Hematopoietic multipotent progenitor cell (in vitro differentiated cells): Measurements from ENCODE around the gene MARCHF4. TPM values are rescaled to one million over a fixed set of nuclear protein-coding genes. Genes with fewer than 3 reads are reported as not detected.

Experiments used
- DNase-seq, 3 donors: peaks; one replicate each; pipeline ENCODE4 v3.0.0-alpha.2; 2011 to 2015; ENCODE audit warnings: low read depth in 2 of 3, low spot score in 2 of 3
- total RNA-seq: library from RNA; depleted of rRNA; stranded (reverse); fragments of >200 nt; gene quantifications from one replicate; pipeline ENCODE4 v1.2.3, GENCODE V29; 2012

Gene MARCHF4, protein sequence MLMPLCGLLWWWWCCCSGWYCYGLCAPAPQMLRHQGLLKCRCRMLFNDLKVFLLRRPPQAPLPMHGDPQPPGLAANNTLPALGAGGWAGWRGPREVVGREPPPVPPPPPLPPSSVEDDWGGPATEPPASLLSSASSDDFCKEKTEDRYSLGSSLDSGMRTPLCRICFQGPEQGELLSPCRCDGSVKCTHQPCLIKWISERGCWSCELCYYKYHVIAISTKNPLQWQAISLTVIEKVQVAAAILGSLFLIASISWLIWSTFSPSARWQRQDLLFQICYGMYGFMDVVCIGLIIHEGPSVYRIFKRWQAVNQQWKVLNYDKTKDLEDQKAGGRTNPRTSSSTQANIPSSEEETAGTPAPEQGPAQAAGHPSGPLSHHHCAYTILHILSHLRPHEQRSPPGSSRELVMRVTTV
- under 0.01 TPM for total RNA-seq

DNA sequence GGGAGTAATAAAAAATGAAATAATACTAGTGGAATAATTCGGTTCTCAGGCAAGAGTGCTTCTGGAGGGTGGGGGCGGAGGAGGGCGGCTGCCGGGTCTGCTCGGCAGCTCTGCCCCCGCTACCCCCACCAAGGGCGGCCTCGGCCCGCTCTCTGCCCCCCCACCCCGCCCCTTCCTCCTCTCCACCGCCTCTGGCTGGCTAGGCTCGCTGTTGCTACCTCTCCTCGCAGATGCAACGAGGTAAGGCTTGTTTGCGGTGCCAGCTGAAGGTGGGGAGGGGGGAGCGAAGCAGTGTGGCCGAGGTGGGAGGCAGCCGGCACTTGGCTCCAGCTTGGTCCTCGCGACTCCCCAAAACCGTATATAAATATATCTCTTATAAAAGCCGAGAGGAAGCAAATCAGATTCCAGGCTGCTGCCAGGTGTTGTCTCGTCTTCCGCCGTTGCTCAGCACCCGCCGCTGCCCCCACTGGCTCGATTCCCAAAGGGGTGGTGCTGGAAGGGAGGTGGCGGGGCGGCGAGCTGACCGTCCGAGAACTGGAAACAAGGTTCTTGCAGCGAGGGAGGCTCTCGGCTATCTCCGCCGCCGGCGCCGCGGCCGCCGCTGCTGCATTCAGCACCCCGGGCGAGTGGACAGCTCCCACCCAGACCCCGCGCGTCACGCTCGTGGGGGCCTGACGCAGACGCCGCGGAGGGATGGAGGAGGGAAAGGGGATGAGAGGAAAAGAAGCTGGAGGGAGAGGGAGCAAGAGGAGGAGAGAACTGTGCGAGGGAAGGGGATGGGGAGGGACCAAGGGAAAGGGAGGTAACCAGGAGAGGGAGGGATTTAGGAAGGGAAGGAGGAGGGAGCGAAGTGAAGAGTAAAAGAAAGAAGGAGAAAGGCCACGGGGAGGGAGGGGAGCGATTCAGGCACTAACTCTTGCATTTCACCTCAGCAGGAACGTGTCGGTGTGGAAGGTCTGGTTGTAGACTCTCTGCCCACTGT, at the start of gene MARCHF4:
TSS of gene MARCHF4 (minus strand) at position 763 of the 982 bp plus-strand sequence. CDS start 2,223 bp downstream, outside the sequence.
- DNase-seq = peak; percentile 46 to 68 (median 67)

DNA sequence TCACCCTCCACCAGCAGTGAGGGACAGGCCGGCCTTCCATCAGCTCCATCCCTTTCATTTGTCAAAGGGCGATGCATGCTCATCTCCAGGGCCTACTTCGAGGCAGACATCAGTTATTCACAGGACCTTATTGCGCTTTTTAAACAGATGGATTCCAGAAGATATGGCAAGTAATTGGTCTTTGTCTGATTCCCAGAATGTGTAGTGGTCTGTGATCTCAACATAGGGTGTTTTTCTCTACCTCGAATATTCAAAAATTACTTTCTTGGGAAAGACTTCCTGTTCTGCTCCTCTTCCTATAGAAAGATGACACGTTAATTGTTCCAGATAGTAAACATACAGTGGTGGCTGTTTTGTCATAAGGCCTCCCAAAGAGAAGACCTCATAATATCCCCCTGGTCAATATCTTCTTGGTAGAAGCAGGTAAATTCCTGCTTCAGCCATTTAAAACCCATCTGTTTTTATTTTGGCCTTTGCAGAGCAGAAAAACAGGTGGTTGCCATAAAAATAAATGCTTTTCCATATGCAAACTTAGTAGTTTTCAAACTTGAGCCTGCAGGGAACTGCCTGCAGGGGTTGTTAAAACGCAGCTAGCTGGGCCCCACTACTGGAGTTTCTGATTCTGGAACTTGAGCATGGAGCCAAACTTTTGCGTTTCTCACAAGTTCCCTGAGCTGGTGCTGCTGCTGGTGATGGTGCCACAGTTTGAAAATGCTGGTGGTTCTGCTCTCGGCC, 48.3 kb upstream of the MARCHF4 start:
- DNase-seq = no peak

DNA sequence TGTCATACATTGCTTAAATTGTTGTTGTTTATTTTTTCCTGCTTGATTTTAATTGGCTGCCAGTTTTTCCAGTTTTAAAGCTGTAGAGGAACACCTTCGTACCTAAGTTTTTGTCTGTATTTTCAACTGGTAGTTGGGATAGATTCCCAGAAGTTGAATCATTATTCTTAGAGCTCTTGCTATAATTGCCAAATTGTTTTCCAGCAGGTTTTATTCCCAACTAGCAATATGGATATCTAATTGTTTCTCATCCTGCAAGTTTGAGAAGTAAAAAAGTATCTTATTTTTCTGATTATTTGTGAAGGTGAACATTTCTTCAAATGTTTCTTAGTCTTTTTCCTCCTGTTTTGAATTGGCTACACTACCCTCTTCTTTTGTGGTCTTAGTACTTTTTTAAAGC, 46.7 kb upstream of the MARCHF4 start:
- DNase-seq = no peak

DNA sequence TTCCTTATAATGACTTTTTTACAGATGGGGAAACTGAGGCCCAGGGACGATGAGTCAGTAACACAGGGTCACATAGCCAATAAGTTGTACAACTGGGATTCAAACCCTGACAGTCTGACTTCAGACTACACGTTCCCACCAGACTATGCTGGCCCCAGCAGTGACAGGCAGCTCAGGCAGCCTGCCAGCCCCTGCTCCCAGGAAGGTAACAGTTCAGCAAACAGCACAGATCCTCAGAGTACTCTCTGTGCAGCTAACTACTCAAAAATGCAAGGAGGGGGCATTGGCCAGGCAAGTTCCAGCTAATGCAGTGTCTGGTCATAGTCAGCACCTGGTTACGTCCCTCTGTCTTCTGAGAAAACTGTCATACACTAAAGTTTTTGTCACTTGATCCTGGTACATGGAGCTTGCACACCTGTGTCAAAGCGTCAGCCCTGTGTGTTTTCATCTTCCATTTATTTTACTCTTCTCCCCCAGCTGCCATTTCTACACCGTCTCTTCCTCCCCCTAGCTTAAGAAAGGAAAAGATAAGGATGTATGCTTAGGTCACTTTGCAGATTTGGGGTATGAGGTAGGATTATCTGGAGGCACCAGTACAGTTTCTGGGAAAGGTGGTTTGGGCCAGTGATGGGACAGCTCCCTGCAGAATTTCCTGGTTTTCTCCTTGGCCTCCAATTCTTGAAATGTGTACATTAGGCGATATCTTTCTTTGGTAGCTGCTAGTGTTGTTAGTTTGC, 44.5 kb upstream of the MARCHF4 start:
- no peak for DNase-seq

DNA sequence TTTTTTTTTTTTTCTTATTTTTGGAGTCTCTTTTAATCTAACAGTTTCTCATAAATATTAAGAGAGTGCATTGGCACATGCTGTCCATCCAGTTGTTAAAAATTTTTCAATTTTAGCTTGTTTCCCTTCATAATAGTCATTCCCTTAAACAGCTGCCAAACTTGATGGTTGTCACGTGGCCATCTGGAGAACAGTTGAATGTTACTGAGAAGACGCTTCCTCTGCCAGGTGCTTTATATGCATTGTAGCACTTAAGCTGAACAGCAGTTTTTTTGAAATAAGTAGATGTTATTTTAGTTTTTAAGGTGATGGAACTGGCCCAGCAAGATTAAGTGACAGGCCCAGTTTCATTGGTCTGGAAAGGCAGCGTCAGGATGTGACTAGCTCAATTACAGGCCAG, 43.3 kb upstream of the MARCHF4 start:
- DNase-seq = no peak

DNA sequence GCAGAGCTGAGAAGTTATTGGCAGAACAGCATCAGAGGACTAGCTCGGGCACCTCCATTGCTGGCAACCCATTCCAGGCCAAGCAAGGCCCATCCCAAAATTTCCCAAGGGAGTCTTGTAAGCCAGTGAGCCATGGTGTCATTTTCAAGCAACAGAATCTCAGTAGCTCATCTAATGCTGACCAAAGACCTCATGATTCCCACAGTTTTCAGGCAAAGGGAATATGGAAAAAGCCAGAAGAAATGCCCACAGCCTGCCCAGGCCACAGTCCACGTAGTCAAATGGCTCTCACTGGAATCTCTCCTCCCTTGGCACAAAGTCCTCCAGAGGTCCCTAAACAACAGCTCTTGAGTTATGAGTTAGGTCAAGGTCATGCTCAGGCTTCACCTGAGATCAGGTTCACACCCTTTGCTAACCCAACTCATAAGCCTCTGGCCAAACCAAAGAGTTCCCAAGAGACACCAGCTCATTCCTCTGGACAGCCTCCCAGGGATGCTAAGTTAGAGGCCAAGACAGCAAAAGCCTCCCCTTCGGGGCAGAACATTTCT, 42.6 kb upstream of the MARCHF4 start:
- no peak for DNase-seq

DNA sequence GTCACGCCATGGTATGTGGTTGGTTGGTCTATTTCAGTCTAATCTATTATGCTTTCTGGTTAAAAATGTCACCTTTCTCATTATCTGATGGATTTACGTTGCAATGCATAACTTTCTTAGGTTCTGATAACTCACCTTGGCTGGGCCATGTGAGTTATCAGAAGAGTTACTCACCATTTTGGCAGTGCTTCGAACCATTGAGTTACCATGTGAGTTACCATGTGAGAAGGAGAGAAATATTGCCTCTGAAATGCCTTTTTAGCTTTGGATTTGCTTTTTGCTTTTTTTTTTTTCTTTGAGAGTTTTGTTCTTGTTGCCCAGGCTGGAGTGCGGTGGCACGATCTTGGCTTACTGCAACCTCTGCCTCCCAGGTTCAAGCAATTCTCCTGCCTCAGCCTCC, 41.6 kb upstream of the MARCHF4 start:
- DNase-seq = no peak

DNA sequence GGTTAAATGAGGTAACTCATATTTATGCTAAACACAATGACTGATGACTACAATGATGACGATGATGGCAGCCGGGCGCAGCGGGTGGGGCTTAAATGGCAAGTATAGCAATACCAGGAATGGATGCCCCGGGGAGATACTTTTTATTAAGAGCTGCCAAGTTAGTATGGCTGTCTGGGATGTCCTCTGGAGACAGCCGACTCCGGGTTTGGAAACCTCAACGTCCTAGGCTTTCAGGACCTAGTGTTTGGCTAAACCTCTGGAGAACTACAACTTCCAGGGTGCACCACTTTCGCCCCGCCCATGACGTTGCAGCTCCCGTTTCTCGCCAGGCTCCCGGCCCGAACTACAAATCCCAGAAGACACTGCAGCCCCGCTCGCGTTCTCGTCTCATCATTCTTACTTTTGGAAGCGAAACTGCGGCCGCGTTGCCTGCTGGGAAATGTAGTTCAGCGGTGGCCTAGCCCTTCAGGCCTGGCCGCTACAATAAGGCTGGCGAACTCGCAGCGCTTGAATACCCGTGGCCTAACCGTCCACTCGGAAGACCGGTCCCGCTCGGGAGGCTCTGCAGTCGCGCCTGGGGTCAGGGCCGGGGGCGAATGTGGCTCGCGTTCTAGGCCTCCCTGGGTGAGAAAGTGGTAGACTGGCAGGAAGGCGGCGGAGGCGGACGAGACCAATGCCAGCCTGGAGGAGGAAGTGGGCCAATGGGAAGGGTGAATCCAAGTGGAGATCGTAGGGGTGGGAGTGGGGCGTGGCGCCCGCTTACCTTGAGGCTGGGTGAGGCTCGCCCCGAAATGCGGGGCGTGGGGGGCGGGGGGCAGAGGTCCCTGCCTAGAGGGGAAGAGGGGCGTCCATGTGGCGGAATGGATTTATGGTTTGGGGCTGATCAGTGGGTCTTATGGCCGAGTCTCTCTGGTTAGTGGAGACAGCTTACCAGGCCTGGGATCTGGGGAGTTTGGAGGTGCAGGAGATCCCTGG, 40.0 kb upstream of the MARCHF4 start, which contains the start of gene SMARCAL1:
TSS of gene SMARCAL1 (plus strand) at position 463 of the 978 bp plus-strand sequence. CDS start 2,221 bp downstream, outside the sequence.
- DNase-seq = peak; percentile 91 to 99 (median 98)

DNA sequence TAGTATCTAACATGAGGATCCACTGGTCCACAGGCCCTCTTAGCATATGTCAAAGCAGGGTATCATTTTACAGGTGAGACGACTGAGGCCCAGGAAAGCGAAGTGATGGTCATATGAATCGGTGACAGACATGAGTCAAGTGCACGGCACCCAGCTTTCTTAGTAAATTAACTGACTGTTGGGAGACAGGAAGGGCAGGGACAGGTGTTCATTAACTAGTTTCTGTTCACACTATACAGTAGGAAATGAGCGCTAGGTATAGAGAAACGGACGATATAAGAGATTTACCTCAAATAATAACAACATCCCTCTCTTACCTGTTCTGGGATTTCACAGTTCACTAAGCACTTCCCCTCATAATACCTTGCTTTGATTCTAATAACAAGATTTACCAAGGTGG, 38.3 kb upstream of the MARCHF4 start:
- DNase-seq = no peak

DNA sequence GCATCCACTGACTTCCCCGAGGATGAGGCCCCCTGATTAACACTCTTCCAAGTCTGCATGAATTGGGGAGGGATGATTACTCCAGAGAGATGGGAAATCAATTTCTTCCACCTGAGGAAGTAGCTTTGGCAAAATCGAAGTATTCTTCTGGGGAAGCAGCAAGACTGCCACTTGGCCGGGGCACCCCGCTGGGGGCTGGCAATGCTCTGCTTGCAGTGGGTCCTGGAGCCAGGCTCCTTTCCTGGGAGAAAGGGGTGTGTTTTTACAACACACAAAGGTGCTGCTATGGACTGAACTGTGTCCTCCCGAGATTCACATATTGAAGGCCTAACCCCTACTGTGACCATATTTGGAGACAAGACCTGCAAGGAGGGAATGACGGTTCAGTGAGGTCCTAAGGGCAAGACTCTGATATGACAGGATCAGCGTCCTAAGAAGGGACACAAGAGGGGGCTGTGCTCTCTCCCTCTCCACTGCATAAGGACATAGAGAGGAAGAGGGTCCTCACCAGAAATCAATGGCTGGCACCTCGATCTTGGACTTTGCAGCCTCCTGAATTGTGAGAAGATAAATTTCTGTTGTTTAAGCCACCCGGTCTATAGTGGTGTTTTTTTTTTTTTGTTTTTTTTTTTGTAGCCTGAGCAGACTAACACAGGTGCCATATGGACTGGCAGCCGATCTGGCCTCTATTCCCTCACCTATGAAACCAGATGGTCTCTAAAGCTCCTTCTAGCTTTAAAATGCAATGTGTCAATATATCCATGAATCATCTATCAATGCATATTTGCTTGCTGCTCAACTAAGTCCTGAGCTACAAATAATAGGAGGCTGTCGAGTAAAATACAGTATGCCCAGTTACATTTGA, 36.4 kb upstream of the MARCHF4 start:
- DNase-seq = no peak

DNA sequence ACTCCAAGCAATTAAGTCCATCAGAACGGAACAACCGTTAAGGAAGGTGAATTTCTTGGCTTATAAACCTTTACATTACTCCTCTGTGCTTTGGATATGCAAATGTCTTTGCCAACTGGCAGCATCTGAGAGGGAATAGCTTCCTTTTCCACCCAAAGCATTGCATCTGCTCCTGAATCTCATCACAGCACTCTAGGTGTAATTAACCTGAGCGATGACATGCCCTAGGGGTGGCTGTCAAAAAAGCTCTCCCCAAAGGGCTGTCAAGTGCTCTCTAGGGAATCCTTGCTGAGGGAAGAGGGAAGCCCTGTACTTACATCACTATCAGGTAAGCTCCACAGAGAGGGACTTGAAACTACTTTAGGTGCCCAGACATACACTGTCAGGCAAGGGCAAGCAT, 34.5 kb upstream of the MARCHF4 start:
- no peak for DNase-seq

DNA sequence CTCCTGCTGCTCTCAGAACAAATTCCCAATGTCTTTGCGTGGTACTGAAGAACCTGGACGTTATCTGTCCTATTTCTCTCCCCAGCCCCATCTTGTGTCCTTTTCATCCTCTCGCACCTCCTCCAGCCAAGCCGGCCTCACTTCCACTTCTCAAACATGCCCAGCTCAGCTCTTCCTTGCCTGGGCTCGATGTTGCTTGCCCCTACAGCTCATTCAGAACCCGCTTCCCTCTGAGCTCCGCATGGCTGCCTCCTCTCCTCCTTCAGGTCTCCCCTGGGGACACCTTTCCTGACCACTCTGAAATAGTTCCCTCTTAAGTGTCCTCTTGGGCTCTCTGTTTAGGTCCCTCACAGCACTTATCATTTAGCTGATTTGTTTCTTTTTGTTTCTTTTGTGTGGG, 33.3 kb upstream of the MARCHF4 start:
- DNase-seq = no peak

DNA sequence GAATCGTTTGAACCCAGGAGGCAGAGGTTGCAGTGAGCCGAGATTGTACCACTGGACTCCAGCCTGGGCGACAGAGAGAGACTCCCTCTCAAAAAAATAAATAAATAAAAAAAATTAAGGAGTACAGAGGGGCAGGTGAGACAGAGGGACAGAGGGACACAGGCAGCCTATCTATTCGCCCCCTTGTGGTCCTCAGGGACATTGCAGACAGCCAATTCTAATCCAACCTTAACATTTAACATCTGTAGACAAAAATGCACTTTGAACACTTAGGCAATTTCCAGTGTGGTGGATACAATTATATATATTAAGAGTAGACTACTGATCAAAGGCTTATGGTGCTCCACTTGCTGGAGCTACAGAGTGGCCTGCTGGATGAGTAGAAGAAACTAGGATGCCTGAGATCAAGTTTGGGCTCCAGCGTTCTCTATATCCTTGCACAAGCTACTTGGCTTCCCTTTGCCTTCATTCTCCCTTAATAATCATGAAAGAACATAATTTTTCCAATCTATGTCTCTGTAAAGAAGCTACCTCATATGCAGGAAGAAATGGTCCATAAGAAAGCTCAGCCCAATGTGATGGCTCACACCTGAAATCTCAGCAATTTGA, 31.8 kb upstream of the MARCHF4 start:
- peak in 1 of 3 donors; percentile 58 for DNase-seq

DNA sequence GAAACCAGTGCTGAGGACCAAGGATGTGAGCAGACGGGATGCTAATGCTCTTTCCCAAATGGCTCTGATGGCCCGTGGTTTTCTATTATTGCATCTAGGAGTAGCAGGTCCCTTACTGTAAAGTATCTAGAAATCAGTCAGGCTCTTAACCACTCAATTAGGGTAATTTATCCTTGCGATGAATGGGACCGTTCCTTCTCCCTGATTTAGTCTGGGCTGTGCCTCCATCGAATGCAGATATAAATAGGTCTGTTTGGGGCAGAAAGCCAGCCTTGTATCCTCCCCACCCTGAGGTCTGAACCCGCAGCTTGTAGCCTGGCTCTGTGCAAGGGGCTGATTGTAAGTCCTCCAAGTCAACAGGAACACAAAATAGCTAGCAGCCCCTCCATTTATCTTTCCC, 30.5 kb upstream of the MARCHF4 start:
- DNase-seq = no peak

DNA sequence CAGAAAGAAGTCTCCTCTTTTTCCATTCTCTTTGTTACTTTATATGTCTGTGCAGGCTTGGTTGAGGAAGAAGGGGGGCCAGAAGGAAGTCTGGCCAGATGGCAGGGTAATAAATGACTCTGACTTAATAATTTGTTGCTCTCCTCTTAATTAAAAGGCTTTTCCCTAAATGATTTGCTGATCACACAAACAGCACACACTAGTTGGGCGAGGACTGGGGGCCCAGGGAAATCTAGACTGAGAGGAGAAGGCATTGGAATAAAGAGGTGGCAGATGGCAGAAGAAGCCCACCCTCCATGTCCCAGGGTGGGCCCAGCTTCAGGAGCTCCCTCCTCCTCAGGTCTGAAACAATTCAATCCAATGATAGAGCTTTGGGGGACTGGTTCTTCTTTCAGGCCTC, 27.3 kb upstream of the MARCHF4 start:
- DNase-seq = peak in 1 of 3 donors; percentile 21

DNA sequence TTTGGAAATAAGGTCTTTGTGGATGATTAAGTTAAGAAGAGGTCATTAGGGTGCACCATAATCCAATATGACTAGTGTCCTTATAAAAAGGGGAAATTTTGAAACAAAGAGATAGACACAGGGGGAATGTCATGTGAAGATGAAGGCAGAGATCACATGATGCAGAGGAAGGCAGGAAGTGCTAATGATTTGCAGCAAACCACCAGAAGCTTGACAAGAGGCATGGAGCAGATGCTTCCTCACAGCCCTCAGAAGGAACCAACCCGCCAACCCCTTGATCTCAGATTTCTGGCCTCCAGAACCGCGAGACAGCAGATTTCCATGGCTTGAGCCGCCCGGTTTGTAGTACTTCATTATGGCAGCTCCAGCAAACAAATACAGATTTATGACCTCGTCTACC, 22.6 kb upstream of the MARCHF4 start:
- peak in 2 of 3 donors; percentile 71 to 90 for DNase-seq
